KOPT-K1 (cell line): ENCODE measurements around the gene KCNC1.

Experiments
- H3K27ac ChIP-seq: fragments of 200-600 bp; sonication (generic); 2 replicates; pipeline ENCODE4 v1.5.1; 2016; ENCODE audit warnings: antibody characterized with exemption, mild to moderate bottlenecking, low read depth, low read length; ENCODE audit not compliant: poor library complexity, severe bottlenecking
- H3K36me3 ChIP-seq: fragments of 200-600 bp; sonication (generic); 2 replicates; pipeline ENCODE4 v1.5.1; 2017; ENCODE audit warnings: antibody characterized with exemption, mild to moderate bottlenecking, low read length, moderate library complexity; ENCODE audit not compliant: insufficient read depth
- H3K9me3 ChIP-seq: fragments of 200-600 bp; sonication (generic); 2 replicates; pipeline ENCODE4 v1.5.1; 2017; ENCODE audit warnings: antibody characterized with exemption, low read length, mild to moderate bottlenecking; ENCODE audit not compliant: insufficient read depth, poor library complexity, severe bottlenecking

KCNC1 gene

GRCh38 chr11:17702876-17703275, 31.7 kb upstream of the KCNC1 start:
- Histone ChIP-seq H3K9me3 (no peaks in the 10 kb centered on the region), H3K36me3 (no peaks in the 10 kb centered on the region), H3K27ac (no peak overlapping the region)

GRCh38 chr11:17703951-17704350, 30.6 kb upstream of the KCNC1 start:
- Histone ChIP-seq H3K36me3 (no peaks in the 10 kb centered on the region), H3K9me3 (no peaks in the 10 kb centered on the region), H3K27ac (no peak overlapping the region)

GRCh38 chr11:17707830-17708229, 26.8 kb upstream of the KCNC1 start:
- Histone ChIP-seq H3K27ac (no peak overlapping the region), H3K36me3 (no peaks in the 10 kb centered on the region)

GRCh38 chr11:17711836-17712235, 22.7 kb upstream of the KCNC1 start:
- Histone ChIP-seq H3K27ac (no peak overlapping the region), H3K36me3 (no peaks in the 10 kb centered on the region), H3K9me3 (no peaks in the 10 kb centered on the region)

More at GRCh38 chr11:17707830-17708229, 26.8 kb upstream of the KCNC1 start:
- no peaks in the 10 kb centered on the region for H3K9me3 ChIP-seq

GRCh38 chr11:17713851-17714250, 20.7 kb upstream of the KCNC1 start:
- no peak overlapping the region for H3K27ac ChIP-seq

GRCh38 chr11:17714356-17714854, 20.2 kb upstream of the KCNC1 start:
- Histone ChIP-seq H3K36me3 (no peaks in the 10 kb centered on the region), H3K27ac (no peak overlapping the region)

More at GRCh38 chr11:17713851-17714250, 20.7 kb upstream of the KCNC1 start:
- no peaks in the 10 kb centered on the region for H3K36me3 ChIP-seq
- no peaks in the 10 kb centered on the region for H3K9me3 ChIP-seq

GRCh38 chr11:17714870-17715269, 19.7 kb upstream of the KCNC1 start:
- no peak overlapping the region for H3K27ac ChIP-seq
- no peaks in the 10 kb centered on the region for H3K9me3 ChIP-seq
- no peaks in the 10 kb centered on the region for H3K36me3 ChIP-seq

More at GRCh38 chr11:17714356-17714854, 20.2 kb upstream of the KCNC1 start:
- no peaks in the 10 kb centered on the region for H3K9me3 ChIP-seq

GRCh38 chr11:17716807-17717206, 17.8 kb upstream of the KCNC1 start:
- H3K36me3 ChIP-seq = no peaks in the 10 kb centered on the region
- H3K27ac ChIP-seq = no peak overlapping the region
- no peaks in the 10 kb centered on the region for H3K9me3 ChIP-seq

GRCh38 chr11:17718015-17718414, 16.6 kb upstream of the KCNC1 start:
- no peaks in the 10 kb centered on the region for H3K36me3 ChIP-seq
- H3K9me3 ChIP-seq = no peaks in the 10 kb centered on the region
- no peak overlapping the region for H3K27ac ChIP-seq

GRCh38 chr11:17718510-17718962, 16.0 kb upstream of the KCNC1 start:
- no peaks in the 10 kb centered on the region for H3K36me3 ChIP-seq
- no peaks in the 10 kb centered on the region for H3K9me3 ChIP-seq
- H3K27ac ChIP-seq = no peak overlapping the region

GRCh38 chr11:17719028-17719937, 15.3 kb upstream of the KCNC1 start, which contains the start of gene MYOD1:
MYOD1 (plus strand) TSS chr11:17719571; CDS start chr11:17719783, 212 bp downstream.
- Histone ChIP-seq H3K36me3 (no peaks in the 10 kb centered on the region), H3K27ac (no peak within 1 kb of the TSS), H3K9me3 (no peaks in the 10 kb centered on the region)

- Histone ChIP-seq H3K36me3 (no peaks in the 10 kb centered on the region), H3K9me3 (no peaks in the 10 kb centered on the region), H3K27ac (no peak overlapping the region)
Measured at GRCh38 chr11:17719938-17720795, 14.4 kb upstream of the KCNC1 start.

- no peaks in the 10 kb centered on the region for H3K36me3 ChIP-seq
- no peaks in the 10 kb centered on the region for H3K9me3 ChIP-seq
- no peak overlapping the region for H3K27ac ChIP-seq
Measured at GRCh38 chr11:17720796-17721171, 13.8 kb upstream of the KCNC1 start.

GRCh38 chr11:17721242-17721999, 13.2 kb upstream of the KCNC1 start:
- H3K9me3 ChIP-seq = no peaks in the 10 kb centered on the region
- no peak overlapping the region for H3K27ac ChIP-seq
- H3K36me3 ChIP-seq = no peaks in the 10 kb centered on the region
